HUES6 (cell line): ENCODE measurements around the gene PRR16.

Source experiments
- H3K27ac ChIP-seq: 2 replicates; pipeline ENCODE4 v1.7.0; 2013; ENCODE audit warnings: low read depth, mild to moderate bottlenecking, low read length, inconsistent platforms
- H3K27me3 ChIP-seq: 2 replicates; pipeline ENCODE4 v1.6.1; 2013; ENCODE audit warnings: low read length; ENCODE audit not compliant: control insufficient read depth, insufficient read depth
- H3K36me3 ChIP-seq: 2 replicates; pipeline ENCODE4 v1.6.1; 2013; ENCODE audit warnings: low read length; ENCODE audit not compliant: control insufficient read depth, insufficient read depth
- H3K4me1 ChIP-seq: 2 replicates; pipeline ENCODE4 v1.6.1; 2013; ENCODE audit warnings: low read length; ENCODE audit not compliant: control insufficient read depth, insufficient read depth
- H3K4me3 ChIP-seq: 2 replicates; pipeline ENCODE4 v1.5.1; 2013; ENCODE audit warnings: low read depth, low read length
- H3K9ac ChIP-seq: one replicate; pipeline ENCODE4 v1.6.1; 2013; ENCODE audit warnings: mild to moderate bottlenecking, low read length
- H3K9me3 ChIP-seq: 2 replicates; pipeline ENCODE4 v1.6.1; 2013; ENCODE audit warnings: low read depth, low read length; ENCODE audit not compliant: control insufficient read depth, insufficient read depth

Gene PRR16

GRCh38 chr5:120502531-120502930, 38.4 kb downstream of the PRR16 start:
- no peak overlapping the region for H3K9ac ChIP-seq
- H3K4me3 ChIP-seq = no peak overlapping the region
- no peaks in the 10 kb centered on the region for H3K4me1 ChIP-seq
- H3K27ac ChIP-seq = no peak overlapping the region
- H3K27me3 ChIP-seq = no peaks in the 10 kb centered on the region
- no peaks in the 10 kb centered on the region for H3K9me3 ChIP-seq
- H3K36me3 ChIP-seq = no peaks in the 10 kb centered on the region

DNA sequence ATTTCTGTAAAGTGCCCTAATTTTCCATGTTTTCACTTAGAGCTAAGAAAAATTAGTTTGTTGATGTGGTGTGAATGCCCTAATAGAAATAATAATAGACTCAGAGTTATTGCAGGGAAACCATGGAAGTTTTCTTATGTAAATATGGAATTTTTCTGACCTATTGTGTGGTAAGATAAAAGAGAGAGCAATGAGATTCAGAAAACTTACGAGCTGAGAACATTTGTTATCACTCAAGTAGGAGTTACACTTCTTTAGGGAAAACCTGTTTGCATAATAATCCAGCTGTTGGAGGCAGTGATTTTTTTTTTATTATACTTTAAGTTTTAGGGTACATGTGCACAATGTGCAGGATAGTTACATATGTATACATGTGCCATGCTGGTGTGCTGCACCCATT, 39.2 kb downstream of the PRR16 start:
- H3K9ac ChIP-seq = no peak overlapping the region
- no peaks in the 10 kb centered on the region for H3K9me3 ChIP-seq
- peaks cover 7% of the 10 kb centered on the region for H3K4me1 ChIP-seq
- H3K27me3 ChIP-seq = no peaks in the 10 kb centered on the region
- H3K4me3 ChIP-seq = no peak overlapping the region
- no peak overlapping the region for H3K27ac ChIP-seq
- no peaks in the 10 kb centered on the region for H3K36me3 ChIP-seq

GRCh38 chr5:120504057-120504456, 40.0 kb downstream of the PRR16 start:
- Histone ChIP-seq H3K36me3 (no peaks in the 10 kb centered on the region), H3K27me3 (no peaks in the 10 kb centered on the region), H3K4me1 (peaks cover 14% of the 10 kb centered on the region)

GRCh38 chr5:120507197-120507596, 43.1 kb downstream of the PRR16 start:
- H3K9me3 ChIP-seq = no peaks in the 10 kb centered on the region
- H3K9ac ChIP-seq = no peak overlapping the region
- H3K36me3 ChIP-seq = no peaks in the 10 kb centered on the region
- no peak overlapping the region for H3K4me3 ChIP-seq
- H3K4me1 ChIP-seq = peaks cover 34% of the 10 kb centered on the region
- H3K27ac ChIP-seq = no peak overlapping the region
- no peaks in the 10 kb centered on the region for H3K27me3 ChIP-seq

More at GRCh38 chr5:120504057-120504456, 40.0 kb downstream of the PRR16 start:
- no peak overlapping the region for H3K27ac ChIP-seq
- no peak overlapping the region for H3K9ac ChIP-seq
- H3K9me3 ChIP-seq = no peaks in the 10 kb centered on the region
- no peak overlapping the region for H3K4me3 ChIP-seq

DNA sequence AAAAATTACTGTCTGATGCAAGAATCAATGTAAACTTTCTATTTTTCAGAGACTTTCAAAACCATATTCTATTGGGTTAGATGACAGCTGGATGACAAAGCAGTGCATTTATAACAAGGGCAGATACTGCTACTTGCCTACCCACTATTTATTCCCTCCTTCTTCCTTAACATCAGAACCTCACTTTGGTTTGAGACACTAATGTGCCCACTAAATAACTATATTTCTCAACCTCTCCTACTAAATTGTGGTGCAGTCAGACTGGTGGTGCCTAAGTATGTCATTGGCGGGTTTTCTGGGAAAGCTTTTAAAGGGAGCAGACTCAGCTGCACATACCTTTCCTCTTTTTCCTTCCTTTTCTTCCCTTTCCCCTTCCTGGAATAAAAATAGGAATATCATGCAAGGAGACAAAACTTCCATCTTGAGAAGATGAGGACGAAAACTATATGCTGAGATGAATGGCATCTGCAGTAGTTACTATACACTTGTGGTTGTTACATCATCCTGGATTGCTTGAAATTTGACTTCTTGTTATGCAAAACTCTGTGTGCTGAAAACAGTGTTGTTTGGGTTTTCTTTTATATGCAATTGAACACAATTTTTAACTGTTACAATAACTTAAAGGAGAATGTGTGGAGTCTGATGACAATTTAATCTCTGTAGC, 43.8 kb downstream of the PRR16 start:
- H3K4me1 ChIP-seq = peaks cover 42% of the 10 kb centered on the region
- no peaks in the 10 kb centered on the region for H3K36me3 ChIP-seq
- no peak overlapping the region for H3K9ac ChIP-seq
- H3K27ac ChIP-seq = no peak overlapping the region; the same call in 1 of the 2 replicates
- H3K4me3 ChIP-seq = no peak overlapping the region
- no peaks in the 10 kb centered on the region for H3K9me3 ChIP-seq
- no peaks in the 10 kb centered on the region for H3K27me3 ChIP-seq

DNA sequence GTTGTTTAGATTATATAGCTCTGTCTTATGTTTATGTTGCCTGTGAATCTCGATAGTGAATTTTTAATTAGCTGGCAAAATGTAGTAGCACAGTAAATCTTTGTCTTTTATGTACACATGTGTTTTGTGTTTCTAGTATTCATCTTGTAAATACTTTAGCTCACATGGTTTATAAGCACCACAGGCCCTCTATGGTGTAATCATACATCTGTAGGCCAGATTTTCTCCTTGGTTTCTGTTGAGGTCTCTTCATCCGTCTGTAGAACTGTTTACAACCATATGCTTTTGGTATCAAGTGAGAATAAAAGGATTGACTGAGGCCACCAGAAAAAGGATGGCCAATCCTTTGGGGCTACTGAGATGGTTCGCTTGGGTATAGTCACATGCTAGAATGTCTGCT, 45.0 kb downstream of the PRR16 start:
- no peaks in the 10 kb centered on the region for H3K9me3 ChIP-seq
- H3K4me3 ChIP-seq = no peak overlapping the region
- H3K27me3 ChIP-seq = no peaks in the 10 kb centered on the region
- no peak overlapping the region for H3K9ac ChIP-seq
- H3K4me1 ChIP-seq = peaks cover 46% of the 10 kb centered on the region
- no peak overlapping the region; the same call in 1 of the 2 replicates for H3K27ac ChIP-seq
- no peaks in the 10 kb centered on the region for H3K36me3 ChIP-seq

DNA sequence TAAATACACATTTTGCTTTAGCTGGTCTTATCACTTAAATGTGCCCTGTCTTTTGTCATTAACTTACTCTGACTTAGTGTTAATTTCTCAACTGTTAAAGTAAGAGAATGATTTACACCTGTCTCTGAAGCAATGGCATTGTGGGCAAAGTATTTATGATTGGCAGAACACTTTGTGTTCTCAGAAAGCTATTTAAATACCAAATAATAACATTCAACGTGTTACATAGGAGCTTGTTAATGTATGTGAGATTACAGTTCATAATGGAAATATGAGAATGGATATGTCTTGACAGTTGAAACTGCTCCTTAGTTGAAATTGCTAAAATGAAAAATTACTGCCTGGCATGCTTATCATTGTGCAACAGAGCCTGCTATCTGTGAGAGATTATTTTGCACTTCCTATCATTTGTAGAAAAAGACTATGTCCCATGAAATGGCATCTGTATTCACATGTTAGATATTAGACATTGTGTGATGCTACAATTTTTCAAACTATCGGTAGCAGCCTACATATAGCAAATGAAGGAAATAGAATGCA, 46.1 kb downstream of the PRR16 start:
- Histone ChIP-seq H3K4me3 (no peak overlapping the region), H3K36me3 (no peaks in the 10 kb centered on the region), H3K27me3 (no peaks in the 10 kb centered on the region), H3K9ac (no peak overlapping the region), H3K9me3 (no peaks in the 10 kb centered on the region), H3K4me1 (peaks cover 46% of the 10 kb centered on the region), H3K27ac (no peak overlapping the region)

DNA sequence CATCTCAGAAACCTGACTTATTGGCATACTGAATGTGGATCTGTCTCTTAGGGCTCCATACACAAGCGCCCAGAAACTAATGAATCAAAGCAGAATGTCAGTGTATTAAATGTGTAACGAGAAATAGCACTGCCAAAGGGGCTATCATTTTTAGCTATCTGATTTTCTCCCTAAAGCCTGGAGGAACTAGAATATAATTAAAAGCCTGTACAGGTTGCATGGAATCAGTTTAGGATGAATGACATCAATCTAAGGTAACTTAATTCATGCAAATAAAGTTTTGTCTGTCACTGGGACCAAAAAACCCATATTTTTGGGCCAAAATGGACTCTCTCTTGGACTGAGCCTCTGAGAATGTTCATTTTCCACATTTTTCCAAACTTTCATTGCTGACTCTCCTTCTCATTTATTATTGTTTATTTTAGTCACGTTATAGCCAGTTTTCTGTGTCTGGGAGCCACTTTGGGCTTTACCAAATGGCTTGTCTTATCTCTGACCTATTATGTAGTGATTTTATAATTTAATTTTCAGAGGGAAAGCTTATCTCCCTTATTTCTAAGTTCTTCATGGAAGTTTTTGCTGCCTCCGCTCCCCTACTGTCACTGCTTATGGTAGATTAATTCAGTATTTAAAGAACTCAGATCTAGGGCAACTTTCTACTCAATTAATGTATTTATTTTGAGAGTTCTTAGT, 47.0 kb downstream of the PRR16 start:
- no peak overlapping the region for H3K4me3 ChIP-seq

DNA sequence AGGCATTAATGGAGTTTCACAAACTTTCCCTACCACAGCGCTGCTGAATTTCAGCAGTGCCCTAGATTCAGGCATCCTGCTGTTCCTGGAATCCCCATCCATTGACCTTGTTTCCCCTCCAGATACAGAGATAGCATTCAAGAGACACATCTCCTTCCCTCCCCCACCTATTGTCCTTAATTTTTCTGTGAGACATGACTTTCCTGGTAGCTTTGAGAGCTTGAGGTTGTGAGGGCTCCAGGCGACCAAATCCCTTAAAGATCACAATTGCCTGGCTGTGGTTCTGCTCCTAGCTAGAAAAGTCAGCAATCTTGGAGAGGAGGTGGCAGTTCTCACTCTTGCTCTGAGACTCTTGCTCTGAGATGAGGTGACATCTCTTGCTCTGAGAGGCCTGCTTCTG, 48.0 kb downstream of the PRR16 start:
- H3K27ac ChIP-seq = peak overlapping the region; percentile 46; the same call in 1 of the 2 replicates
- H3K4me1 ChIP-seq = peaks cover 46% of the 10 kb centered on the region
- H3K36me3 ChIP-seq = no peaks in the 10 kb centered on the region
- H3K9me3 ChIP-seq = no peaks in the 10 kb centered on the region
- no peaks in the 10 kb centered on the region for H3K27me3 ChIP-seq
- peak overlapping the region; percentile 22; the same call in 1 of the 2 replicates for H3K4me3 ChIP-seq
- peak overlapping the region; percentile 2 for H3K9ac ChIP-seq

More for the DNA sequence above, 47.0 kb downstream of the PRR16 start:
- Histone ChIP-seq H3K27ac (peak overlapping the region; percentile 46; the same call in 1 of the 2 replicates), H3K4me1 (peaks cover 46% of the 10 kb centered on the region), H3K27me3 (no peaks in the 10 kb centered on the region), H3K9me3 (no peaks in the 10 kb centered on the region), H3K9ac (no peak overlapping the region), H3K36me3 (no peaks in the 10 kb centered on the region)

DNA sequence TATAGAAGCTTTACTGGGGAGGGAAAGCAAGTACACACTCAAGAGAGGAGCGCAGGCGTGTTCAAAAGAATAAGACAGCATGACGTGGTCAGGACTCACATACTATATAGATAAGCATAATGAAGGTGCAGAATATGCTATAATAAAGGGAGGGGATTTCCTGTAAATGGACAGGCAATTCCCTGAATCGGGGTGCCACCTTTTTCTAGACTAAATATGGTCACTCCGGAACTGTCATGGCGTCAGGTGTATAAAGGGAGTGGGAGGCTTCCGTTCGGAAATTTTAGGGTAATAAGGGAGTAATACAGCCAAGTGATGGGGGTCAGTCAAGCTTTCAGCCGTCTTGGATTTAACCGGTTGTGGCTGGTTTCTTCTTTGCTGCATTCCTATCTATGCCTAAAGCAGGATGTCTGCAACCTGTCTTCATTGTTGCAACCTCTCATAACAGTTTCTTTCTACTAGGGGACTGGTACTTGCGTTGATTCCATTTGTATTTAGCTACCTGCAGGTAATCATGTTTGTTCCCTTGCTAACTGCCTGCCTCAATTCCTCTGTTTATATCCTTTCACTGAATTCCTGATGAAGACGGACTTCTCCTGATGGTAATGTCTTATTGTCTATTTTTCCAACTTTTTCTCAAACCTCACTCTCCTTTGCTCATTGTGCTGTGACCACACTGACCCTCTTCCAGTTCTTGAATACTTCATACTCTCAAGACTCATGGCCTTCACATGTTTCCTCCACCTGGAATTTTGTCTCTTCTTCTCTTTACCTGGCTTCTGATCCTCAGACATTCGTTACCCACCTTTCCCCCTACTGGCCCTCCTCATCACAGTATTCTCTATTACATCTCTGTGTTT, 48.9 kb downstream of the PRR16 start:
- no peak overlapping the region for H3K27ac ChIP-seq
- no peaks in the 10 kb centered on the region for H3K27me3 ChIP-seq
- H3K9ac ChIP-seq = peak overlapping the region; percentile 17
- no peak overlapping the region for H3K4me3 ChIP-seq
- no peaks in the 10 kb centered on the region for H3K36me3 ChIP-seq
- no peaks in the 10 kb centered on the region for H3K9me3 ChIP-seq
- H3K4me1 ChIP-seq = peaks cover 42% of the 10 kb centered on the region
